Neural progenitor cell (in vitro differentiated cells): ENCODE results near the gene ATAT1. TPM values are rescaled to one million over a fixed set of nuclear protein-coding genes. Genes with fewer than 3 reads are reported as not detected.

Experiments
- DNase-seq: peaks from one replicate; pipeline ENCODE4 v3.0.0-alpha.2; 2016; ENCODE audit warnings: low spot score
- H2AFZ ChIP-seq: fragments of 200-600 bp; sonication (generic); replicated peaks from 2 replicates; pipeline ENCODE4 v1.6.1; 2016; ENCODE audit warnings: antibody characterized with exemption
- H3F3A ChIP-seq: fragments of 200-600 bp; sonication (generic); 2 replicates; pipeline ENCODE4 v1.6.1; 2016; ENCODE audit warnings: antibody characterized with exemption, low read depth
- H3K27ac ChIP-seq: fragments of 200-600 bp; sonication (generic); 2 replicates; pipeline ENCODE4 v1.5.1; 2016; ENCODE audit warnings: mild to moderate bottlenecking
- H3K27me3 ChIP-seq: fragments of 200-600 bp; sonication (generic); 2 replicates; pipeline ENCODE4 v1.6.1; 2016; ENCODE audit warnings: mild to moderate bottlenecking, moderate library complexity
- H3K36me3 ChIP-seq: fragments of 200-600 bp; sonication (generic); 2 replicates; pipeline ENCODE4 v1.5.1; 2016
- H3K4me1 ChIP-seq: fragments of 200-600 bp; sonication (generic); 2 replicates; pipeline ENCODE4 v1.6.1; 2016; ENCODE audit warnings: mixed run types
- H3K4me2 ChIP-seq: fragments of 200-600 bp; sonication (generic); 2 replicates; pipeline ENCODE4 v1.6.1; 2016
- H3K4me3 ChIP-seq: fragments of 200-600 bp; sonication (generic); 2 replicates; pipeline ENCODE4 v1.5.1; 2016
- H3K79me2 ChIP-seq: fragments of 200-600 bp; sonication (generic); 2 replicates; pipeline ENCODE4 v1.6.1; 2016; ENCODE audit warnings: low read depth
- H3K9ac ChIP-seq: fragments of 200-600 bp; sonication (generic); 2 replicates; pipeline ENCODE4 v1.6.1; 2016
- H3K9me3 ChIP-seq: fragments of 200-600 bp; sonication (generic); 2 replicates; pipeline ENCODE4 v1.5.1; 2016; ENCODE audit warnings: low read depth
- H4K20me1 ChIP-seq: fragments of 200-600 bp; sonication (generic); 2 replicates; pipeline ENCODE4 v1.6.1; 2016; ENCODE audit warnings: low read depth
- H3K27ac Mint-ChIP-seq: 3 replicates; pipeline ENCODE4 v1.8.0; 2021; ENCODE audit warnings: mixed read lengths
- H3K27me3 Mint-ChIP-seq: 2 replicates; pipeline ENCODE4 v1.8.0; 2022; ENCODE audit warnings: low read depth, mild to moderate bottlenecking, inconsistent platforms, moderate library complexity, mixed read lengths; ENCODE audit not compliant: insufficient read depth
- H3K36me3 Mint-ChIP-seq: 3 replicates; pipeline ENCODE4 v1.8.0; 2021; ENCODE audit warnings: mixed read lengths
- H3K4me1 Mint-ChIP-seq: 3 replicates; pipeline ENCODE4 v1.8.0; 2021; ENCODE audit warnings: mixed read lengths
- H3K4me3 Mint-ChIP-seq: 3 replicates; pipeline ENCODE4 v1.8.0; 2021; ENCODE audit warnings: mild to moderate bottlenecking, moderate library complexity, mixed read lengths
- H3K9me3 Mint-ChIP-seq: 3 replicates; pipeline ENCODE4 v1.8.0; 2020; ENCODE audit warnings: mixed read lengths
- EZH2 ChIP-seq: fragments of 200-600 bp; sonication (generic); IDR thresholded peaks from 2 replicates; pipeline ENCODE4 v1.6.1; 2017; ENCODE audit warnings: antibody characterized with exemption, mild to moderate bottlenecking, moderate library complexity
- EZH2phosphoT487 ChIP-seq: fragments of 200-600 bp; sonication (generic); IDR thresholded peaks from 2 replicates; pipeline ENCODE4 v1.6.1; 2017; ENCODE audit warnings: antibody characterized with exemption
- total RNA-seq: library from RNA; depleted of rRNA; stranded (reverse); fragments of >200 nt; gene quantifications from 2 replicates; pipeline ENCODE4 v1.2.3, GENCODE V29; 2015; ENCODE audit warnings: low replicate concordance
- TF ChIP-seq, protein P1 (sequence below): fragments of 200-600 bp; sonication (generic); IDR thresholded peaks from 2 replicates; pipeline ENCODE4 v1.5.1; 2017; ENCODE audit warnings: antibody characterized with exemption, mild to moderate bottlenecking

The ATAT1 gene
- total RNA-seq, 1 donor from 2014 or later = 17.9 TPM

- Histone ChIP-seq H3F3A (peaks cover 10% of the 10 kb centered on the region), H3K9ac (no peak overlapping the region), H3K4me1 (peaks cover under 1% of the 10 kb centered on the region), H4K20me1 (peaks cover 13% of the 10 kb centered on the region), H2AFZ (no peak overlapping the region), H3K4me2 (no peak overlapping the region), H3K79me2 (peaks cover 9% of the 10 kb centered on the region), H3K36me3 (no peaks in the 10 kb centered on the region), H3K4me3 (no peak overlapping the region), H3K27me3 (no peaks in the 10 kb centered on the region), H3K9me3 (no peaks in the 10 kb centered on the region), H3K27ac (no peak overlapping the region)
- no peak for TF ChIP-seq EZH2
- TF ChIP-seq, protein P1, sequence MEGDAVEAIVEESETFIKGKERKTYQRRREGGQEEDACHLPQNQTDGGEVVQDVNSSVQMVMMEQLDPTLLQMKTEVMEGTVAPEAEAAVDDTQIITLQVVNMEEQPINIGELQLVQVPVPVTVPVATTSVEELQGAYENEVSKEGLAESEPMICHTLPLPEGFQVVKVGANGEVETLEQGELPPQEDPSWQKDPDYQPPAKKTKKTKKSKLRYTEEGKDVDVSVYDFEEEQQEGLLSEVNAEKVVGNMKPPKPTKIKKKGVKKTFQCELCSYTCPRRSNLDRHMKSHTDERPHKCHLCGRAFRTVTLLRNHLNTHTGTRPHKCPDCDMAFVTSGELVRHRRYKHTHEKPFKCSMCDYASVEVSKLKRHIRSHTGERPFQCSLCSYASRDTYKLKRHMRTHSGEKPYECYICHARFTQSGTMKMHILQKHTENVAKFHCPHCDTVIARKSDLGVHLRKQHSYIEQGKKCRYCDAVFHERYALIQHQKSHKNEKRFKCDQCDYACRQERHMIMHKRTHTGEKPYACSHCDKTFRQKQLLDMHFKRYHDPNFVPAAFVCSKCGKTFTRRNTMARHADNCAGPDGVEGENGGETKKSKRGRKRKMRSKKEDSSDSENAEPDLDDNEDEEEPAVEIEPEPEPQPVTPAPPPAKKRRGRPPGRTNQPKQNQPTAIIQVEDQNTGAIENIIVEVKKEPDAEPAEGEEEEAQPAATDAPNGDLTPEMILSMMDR = no peak
- H3K4me3 Mint-ChIP-seq = no peak overlapping the region
- peaks cover 4% of the 10 kb centered on the region for H3K4me1 Mint-ChIP-seq
- peaks cover 2% of the 10 kb centered on the region for H3K27me3 Mint-ChIP-seq
- no peak overlapping the region for H3K27ac Mint-ChIP-seq
- H3K9me3 Mint-ChIP-seq = no peaks in the 10 kb centered on the region
- peaks cover 29% of the 10 kb centered on the region for H3K36me3 Mint-ChIP-seq
- no peak for DNase-seq
Observed at GRCh38 chr6:30641048-30641447, 14.4 kb downstream of the ATAT1 start.

GRCh38 chr6:30643656-30644055 lies 17.0 kb downstream of the ATAT1 start:
- Mint-ChIP-seq H3K4me3 (no peak overlapping the region), H3K27ac (no peak overlapping the region), H3K9me3 (no peaks in the 10 kb centered on the region), H3K4me1 (peaks cover 16% of the 10 kb centered on the region), H3K27me3 (peaks cover 2% of the 10 kb centered on the region), H3K36me3 (peaks cover 24% of the 10 kb centered on the region)
- Histone ChIP-seq H3K4me1 (peaks cover 10% of the 10 kb centered on the region), H3K36me3 (no peaks in the 10 kb centered on the region), H4K20me1 (peaks cover 20% of the 10 kb centered on the region), H3K4me3 (no peak overlapping the region), H3K27ac (no peak overlapping the region), H3K27me3 (no peaks in the 10 kb centered on the region), H3K79me2 (peaks cover 27% of the 10 kb centered on the region), H3K9me3 (no peaks in the 10 kb centered on the region), H3K9ac (no peak overlapping the region), H3F3A (peaks cover 15% of the 10 kb centered on the region), H2AFZ (no peak overlapping the region), H3K4me2 (no peak overlapping the region)
- DNase-seq = no peak
- no peak for TF ChIP-seq EZH2
- TF ChIP-seq, protein P1 = no peak
- TF ChIP-seq EZH2phosphoT487 = no peak

- Mint-ChIP-seq H3K9me3 (no peaks in the 10 kb centered on the region), H3K27ac (no peak overlapping the region), H3K4me1 (peaks cover 16% of the 10 kb centered on the region), H3K27me3 (peaks cover 2% of the 10 kb centered on the region), H3K4me3 (no peak overlapping the region), H3K36me3 (peaks cover 25% of the 10 kb centered on the region)
- Histone ChIP-seq H3K4me3 (no peak overlapping the region), H4K20me1 (peaks cover 20% of the 10 kb centered on the region), H3K36me3 (no peaks in the 10 kb centered on the region), H3K79me2 (peaks cover 30% of the 10 kb centered on the region), H3K4me2 (no peak overlapping the region), H3F3A (peaks cover 15% of the 10 kb centered on the region), H2AFZ (no peak overlapping the region), H3K9me3 (no peaks in the 10 kb centered on the region), H3K9ac (no peak overlapping the region), H3K4me1 (peaks cover 10% of the 10 kb centered on the region), H3K27ac (no peak overlapping the region), H3K27me3 (no peaks in the 10 kb centered on the region)
- no peak for DNase-seq
- TF ChIP-seq, protein P1 = no peak
- TF ChIP-seq EZH2 (no peak), EZH2phosphoT487 (no peak)
Observed at GRCh38 chr6:30644769-30645168, 18.1 kb downstream of the ATAT1 start.
